Epidermal melanocyte (primary cell): ENCODE measurements around the gene INCENP.
A peak's percentile ranks its signal among the peaks of the same experiment; 100 is the strongest.

Experiments used
- DNase-seq: peaks from one replicate; pipeline ENCODE4 v3.0.0; 2011; ENCODE audit warnings: low spot score; ENCODE audit not compliant: insufficient read length

Gene INCENP

DNA sequence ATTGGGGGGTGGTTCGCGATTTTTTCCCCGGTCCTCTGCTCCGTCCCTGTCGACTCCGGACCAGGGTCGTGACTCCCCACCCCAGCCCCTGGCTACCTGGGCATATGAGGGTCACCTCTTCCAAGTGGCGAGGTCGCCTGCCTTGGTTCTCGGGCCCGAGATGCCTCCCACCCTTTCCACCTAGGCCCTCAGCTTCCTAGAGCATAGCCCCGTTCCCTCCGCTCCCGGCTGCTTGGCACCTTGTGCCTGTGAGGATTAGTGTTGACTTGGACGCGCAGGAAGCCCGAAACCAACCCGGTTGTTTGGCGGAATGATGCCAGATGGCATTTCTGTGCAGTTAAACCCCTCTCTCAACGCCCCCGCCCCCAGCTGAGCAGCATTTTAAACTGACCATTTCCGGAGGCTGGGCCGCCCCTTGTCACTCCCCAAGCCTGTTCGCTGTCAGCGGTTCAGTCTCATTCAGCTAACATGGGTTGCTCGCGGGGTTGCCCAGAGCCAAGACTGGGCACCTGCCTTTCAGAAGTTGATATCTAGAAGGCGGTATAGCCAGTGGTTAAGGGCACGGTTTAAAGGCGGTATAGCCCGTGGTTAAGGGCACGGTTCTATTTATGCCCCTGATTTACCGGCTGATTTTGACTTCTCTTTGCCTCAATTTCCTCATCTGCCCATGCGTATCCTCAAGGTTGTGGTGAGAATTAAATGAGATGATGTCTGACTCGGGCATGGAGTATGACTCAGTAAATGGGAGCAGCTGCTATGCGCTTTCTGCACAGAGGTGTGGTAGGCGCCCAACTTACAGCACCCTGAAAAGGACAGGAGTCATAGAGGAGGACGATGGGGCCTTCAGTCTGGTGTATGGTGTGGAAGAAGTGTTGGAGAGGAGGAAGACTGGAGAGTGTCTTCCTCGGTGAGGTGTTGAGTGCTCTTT, 639 bp downstream of the INCENP start:
- DNase-seq: no peak

DNA sequence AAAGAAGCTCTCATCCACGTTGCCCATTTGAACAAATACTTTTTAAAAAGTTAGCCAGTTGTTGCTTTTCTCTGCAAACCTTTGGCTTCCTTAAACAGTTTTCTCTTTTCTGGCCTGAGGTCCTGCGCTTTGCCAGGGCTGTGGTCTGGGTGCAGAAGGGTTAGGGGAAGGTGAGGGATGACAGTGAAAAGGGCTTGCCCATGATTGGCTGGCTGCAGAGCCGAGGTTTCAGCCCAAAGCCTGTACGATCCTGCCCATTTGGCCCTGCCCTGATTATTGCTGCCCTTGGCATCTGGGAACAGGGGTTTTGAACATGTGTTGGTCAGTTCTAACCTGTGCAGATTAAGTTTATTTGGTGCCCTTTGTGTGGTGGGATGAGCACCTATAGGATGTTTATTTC, 1.5 kb downstream of the INCENP start:
- no peak for DNase-seq

DNA sequence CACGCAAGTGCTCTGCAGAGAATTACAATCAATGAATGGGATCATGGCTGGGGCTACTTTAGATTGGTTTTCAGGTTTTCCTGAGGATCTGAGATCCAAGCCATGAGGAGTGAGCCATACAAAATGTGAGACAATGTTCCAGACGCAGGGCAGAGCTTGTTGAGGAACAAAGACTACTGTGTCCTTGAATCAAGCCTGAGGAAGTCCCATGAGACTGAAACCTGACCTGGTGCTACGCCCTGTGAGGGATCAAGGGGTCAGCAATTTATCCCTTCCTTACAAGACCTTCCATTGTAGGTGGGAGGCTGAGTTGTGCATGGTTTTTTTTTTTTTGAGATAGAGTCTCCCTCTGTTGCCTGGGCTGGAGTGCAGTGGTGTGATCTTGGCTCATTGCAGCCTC, 2.1 kb downstream of the INCENP start:
- DNase-seq: peak; percentile 45

DNA sequence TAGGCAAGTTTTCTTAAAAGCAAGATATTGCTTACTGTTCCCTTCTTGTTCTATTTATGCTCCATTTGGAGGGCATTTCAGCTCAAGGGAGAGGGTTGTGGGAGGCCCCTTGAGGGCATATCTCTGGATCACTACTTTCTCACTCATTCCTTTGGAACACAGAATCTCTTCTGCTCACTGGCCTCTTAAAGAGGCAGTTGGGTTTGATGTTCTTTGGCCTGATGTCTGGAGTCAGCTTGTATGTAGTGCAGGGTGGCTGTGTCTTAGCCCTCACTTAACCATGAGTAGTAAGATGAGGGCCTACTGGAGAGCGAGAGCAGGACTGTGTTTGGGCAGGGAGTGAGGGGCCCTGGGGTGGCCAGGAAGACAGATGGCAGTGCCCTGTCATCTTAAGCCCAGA, 3.6 kb downstream of the INCENP start:
- DNase-seq: no peak

DNA sequence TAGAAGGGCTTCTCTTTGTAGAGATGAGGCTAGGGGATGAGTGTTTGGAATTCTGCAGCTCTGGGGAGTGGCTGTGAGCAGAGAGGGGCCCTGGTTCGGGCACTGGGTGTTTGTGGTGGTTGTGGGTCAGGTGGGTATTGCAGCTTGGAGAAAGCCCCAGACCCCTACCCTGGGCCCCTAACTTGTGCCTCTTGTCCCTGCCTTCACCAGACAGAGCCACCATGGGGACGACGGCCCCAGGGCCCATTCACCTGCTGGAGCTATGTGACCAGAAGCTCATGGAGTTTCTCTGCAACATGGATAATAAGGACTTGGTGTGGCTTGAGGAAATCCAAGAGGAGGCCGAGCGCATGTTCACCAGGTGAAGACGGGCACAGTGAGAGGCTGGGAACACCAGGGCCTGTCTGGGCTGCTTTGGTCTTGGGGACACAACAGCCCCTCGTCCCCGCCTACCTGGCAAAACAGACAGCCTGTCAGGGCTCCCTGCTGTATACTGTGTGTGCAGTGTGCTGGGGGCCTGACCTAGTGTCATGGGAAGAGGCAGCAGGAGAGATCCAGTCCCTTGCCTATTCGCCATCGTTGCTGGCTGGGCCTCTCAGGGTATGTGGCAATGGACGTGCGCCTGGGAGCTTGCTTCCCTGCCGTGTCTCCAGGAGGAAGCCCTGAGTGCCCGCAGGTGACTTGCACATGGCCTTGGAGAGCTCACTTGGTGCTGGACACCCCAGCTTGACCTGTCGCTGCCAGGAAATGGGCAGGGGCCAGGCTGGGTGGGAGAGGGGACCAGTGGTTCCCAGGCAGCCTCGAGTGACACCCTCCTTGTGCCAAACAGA, 4.3 kb downstream of the INCENP start:
- DNase-seq: no peak

DNA sequence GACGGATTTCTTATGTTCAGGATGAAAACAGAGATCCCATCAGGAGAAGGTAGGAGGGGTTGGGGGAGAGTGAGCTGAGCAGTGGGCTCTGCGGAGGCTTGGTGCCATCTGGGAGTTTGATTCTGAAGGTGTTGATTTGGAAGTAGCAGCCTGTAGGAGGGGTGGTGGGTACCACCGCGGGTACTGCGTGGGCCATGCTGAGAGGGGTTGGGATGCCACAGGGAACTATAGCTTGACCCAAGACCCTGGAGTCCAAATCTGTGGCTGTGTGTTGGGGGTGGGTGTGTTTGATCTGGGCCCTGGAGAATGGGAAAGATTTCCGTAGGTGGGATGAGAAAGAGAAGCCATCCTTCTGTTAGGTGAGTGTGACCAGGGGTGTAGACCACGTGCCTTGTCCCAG, 5.0 kb downstream of the INCENP start:
- no peak for DNase-seq

DNA sequence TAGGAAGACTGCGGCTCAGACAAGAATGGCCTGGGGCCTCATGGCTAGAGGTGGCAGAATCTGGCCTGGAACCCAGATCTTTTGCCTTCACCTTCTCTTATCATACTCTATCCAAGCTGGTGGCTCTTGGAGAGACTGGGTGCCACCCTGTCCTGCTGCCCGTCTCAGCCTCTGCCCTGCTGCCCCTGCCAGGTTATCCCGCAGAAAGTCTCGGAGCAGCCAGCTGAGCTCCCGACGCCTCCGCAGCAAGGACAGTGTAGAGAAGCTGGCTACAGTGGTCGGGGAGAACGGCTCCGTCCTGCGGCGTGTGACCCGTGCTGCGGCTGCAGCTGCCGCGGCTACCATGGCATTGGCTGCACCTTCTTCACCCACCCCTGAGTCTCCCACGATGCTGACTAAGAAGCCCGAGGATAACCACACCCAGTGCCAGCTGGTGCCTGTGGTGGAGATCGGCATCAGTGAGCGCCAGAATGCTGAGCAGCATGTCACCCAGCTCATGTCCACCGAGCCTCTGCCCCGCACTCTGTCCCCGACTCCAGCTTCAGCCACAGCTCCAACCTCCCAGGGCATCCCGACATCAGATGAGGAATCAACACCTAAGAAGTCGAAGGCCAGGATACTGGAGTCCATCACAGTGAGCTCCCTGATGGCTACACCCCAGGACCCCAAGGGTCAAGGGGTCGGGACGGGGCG, 5.9 kb downstream of the INCENP start:
- no peak for DNase-seq

DNA sequence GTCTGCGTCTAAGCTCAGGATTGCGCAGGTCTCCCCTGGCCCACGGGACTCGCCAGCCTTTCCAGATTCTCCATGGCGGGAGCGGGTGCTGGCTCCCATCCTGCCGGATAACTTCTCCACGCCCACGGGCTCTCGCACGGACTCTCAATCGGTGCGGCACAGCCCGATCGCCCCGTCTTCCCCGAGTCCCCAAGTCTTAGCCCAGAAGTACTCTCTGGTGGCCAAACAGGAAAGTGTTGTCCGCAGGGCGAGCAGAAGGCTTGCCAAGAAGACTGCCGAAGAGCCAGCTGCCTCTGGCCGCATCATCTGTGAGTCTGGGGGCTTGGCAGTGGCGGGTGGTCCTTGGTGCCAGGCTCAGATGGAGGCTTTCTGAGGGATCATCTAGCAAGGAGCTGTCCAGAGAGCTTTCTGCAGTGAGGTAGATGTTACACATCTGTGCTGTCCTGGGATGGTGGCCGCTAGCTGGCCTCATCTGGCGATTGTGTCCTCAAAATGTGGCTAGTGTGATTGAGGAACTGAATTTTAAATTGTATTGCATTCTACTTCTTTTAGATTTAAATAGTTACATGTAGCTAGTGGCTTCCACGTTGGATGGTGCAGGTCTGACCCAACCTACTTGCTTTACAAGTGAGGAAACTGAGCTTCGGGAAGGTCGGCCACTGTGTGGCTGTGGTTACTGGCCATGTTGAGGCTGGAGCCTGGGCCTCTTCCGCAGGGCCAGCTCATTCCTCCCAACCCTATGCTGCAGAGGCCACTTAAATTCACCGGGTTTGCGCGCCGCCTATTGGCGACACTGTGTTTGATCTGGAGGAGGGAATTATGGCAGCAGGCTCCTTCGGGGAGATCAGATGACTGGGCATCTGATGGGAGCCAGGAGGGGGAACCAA, 6.7 kb downstream of the INCENP start:
- no peak for DNase-seq

DNA sequence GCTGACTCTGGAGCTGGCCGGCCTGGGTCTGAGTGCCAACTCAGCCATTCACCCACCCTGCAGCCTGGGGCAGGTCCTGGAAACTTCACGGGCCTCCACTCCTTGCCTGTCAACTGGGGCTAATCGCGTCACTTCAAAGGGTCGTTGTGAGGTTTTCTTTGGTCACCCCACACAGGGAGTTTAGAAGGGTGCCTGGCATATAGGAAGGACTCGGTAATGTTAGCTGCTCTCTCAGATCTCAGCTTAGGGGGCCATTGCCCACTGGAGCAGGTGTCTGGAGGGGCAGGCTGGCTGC, 7.3 kb downstream of the INCENP start:
- no peak for DNase-seq

DNA sequence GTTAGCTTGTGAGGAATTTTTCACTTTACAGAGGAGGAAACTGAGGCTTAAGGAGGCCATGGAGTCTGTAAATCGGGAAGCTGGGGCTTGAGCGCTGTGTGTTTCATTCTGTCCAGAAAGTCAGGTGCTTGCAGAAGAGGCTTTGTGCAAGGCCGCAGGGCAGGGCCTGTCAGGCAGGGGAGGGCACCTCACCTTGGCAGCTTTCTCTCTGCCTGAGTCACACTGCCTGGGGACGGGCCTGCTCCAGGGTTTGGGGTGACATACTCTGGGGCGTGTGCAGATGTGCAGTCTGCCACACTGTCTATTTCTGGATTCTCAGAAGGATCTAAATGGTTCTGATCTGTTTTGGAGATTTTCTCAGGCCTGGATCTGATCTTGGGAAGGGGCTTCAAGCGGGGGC, 8.4 kb downstream of the INCENP start:
- DNase-seq: no peak

DNA sequence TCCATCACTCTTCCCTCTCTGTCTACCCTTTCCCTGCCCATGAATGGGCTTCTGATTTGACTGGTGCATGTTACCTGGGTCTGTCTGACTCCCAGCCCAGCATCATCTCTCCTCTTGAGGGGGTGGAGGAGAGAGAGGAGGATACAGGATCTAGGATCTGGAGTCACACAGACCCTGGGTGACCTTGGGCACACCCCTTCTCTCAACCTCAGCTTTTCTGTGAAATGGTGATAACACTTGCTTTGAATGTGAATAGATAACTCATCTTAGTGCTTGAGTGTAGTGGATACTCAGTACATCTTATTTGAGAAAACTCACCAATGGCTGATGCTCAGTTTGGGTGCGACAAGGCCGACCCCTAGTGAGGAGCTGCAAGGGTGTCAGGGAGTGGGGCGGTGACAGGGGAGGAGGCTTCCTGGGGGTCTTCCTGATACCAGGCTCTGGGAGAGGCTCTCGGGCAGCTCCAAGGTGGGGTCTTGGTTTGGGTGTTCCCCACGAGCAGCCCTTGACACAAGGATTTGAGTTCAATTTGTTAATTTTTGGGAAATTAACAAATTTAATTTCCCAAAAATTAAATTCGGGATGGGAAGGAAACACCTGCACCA, 9.0 kb downstream of the INCENP start:
- DNase-seq: no peak

DNA sequence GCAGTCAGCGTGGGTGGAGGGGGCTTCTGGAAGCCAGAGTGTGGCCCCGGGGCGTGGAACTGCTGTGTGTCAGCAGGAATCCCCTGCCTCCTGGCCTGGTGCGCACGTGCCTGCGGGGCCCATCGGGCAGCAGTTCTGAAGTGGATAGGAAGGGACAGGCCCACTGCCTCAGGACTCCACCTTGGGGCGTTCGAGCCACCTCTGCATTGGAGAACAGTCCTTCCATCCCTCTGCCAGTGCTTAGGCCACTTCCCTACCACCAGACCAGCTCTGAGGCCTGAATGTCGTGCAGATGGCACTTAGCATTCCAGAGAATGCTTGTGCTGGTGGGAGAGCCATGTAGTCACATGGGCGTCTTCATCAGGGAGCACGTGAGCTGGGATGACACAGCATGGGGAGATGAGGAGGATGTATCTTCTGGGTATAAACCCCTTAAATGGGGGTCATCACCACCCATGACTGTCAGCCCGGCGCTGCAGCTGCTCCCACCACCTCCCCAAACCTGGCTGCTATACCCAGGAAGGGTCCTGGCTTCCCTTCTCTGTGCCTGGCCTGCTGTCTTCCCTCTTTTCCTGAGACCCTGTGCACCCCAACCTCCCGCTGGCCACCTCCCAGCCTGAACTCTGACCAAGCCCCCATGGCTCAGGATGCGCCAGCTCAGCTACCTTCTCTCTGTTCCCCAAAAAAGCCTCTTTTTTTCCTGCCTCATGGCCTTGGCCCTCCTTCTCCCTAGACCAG, 9.7 kb downstream of the INCENP start:
- no peak for DNase-seq

DNA sequence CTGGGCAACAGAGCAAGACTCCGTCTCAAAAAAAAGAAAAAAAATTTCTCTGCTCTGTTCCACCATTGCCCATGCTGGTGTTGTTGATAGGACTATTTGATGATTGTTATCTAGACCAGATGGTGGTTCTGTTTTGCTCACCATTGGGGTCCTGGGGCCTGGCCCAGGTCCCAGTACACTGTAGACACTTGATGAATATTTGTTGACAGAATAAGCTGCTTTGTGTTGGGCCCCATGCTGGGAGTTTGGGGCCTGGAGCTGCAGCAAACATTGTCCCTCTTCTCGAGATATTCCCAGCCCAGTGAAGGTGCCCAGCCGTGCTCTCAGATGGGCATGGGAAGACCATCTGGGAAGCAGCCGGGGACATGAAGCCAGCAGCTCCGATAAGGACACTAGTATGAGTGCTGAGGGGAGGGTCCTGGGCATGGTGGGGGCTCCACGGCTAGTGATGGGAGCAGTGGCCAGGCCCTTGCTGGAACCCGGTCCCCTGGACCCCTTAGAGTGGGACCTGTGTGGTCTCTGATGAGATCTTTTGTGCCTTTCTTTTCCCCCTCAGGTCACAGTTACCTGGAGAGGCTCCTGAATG, 13.6 kb downstream of the INCENP start:
- no peak for DNase-seq

DNA sequence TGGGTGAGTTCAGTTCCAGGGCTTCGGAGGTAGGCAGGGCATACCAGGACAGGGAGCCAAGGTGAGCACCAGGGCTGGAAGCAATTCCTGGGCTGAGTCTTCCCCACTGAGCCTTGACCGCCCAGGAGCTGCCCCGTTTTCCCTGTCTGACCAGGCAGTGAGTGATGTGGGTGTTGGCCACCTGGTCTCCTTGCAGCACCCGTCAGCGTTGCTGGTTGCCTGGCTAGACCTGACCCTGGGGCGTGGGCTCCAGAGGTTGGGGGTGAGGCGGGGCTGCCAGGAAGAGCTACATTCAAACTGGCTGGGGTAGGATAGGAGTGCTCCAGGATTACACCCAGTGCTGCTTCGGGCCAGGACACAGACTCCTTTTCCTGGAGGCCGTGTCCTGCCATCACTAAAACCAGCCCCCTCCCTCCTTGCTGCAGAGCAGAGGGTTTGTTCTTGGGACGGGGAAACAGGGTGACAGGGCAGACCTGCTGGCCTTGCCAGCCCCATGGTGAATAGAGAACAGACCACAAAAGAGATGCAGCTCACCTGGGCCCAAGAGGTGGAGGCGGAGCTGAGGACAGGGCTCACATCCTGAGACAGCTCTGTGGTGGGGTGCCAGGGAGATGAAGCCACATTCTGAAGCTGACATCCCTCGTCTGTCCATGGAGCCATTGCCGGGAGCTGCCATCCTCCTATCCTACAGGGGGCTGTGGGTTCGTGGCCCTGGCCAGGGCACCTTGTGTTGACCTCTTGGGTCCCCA, 14.2 kb downstream of the INCENP start:
- no peak for DNase-seq

DNA sequence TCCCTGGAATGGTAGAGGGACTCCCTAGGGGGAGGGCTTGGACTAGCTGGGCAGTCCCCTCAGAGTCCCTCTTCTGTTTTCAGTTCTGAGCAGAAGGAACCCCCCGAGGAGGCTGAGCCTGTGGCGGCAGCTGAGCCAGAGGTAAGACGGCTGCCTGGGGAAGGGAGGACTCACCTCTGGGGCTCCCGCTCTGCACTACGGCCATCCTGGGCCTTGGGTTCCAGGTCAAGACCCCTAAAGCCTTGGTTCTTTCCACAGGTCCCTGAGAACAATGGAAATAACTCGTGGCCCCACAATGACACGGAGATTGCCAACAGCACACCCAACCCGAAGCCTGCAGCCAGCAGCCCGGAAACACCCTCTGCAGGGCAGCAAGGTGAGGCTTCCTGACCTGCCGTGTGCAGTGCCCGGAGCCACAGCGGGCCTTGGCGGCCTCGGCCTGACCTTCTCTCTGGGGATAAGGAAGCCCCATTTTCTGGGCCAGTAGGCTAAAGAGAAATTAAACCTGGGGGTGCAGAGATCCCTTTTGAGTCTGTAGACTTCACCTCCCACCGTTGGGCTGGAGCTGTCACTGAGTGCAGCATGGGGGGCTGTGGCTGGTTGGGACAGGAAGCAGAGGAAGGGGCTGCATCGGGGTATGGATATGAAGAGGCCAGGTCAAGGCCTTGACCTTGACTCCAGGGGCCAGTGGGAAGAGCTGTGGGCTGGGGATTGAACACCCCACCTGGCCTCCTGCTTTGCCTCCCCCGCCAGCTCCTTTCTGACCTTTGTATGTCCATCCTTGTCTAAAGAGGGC, 15.0 kb downstream of the INCENP start:
- DNase-seq: no peak

DNA sequence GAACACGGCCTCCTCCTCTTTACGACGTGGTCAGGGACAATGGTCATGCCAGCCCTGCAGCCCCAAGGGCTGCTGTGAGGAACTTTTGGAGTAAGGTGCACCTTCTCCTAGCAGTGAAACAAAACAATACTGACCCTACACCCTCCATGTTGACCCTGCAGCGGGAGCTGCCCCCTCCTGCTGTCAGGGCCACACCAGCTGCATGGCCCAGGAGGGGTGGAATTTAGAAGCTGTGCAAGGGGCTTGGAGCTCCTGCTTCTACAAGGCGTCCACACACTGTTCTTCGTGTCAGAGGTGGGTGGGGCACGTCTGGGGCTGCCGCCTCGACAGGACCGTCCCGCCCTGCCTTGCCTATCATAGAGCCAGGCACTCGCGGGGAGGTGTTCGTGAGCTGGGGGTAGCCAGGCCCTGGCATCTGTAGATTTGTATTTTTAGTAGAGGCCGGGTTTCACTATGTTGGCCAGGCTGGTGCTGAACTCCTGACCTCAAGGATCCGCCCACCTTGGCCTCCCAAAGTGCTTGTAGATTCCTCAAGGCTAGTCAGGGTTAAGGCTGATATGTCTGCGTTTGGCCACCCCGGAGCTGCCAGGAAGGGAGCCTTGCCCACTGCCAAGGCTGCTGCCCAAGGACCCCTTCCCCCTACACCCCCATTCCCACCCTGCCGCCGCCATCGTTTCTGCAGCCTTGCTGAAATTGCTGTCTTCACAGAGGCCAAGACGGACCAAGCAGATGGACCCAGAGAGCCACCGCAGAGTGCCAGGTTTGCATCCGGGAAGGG, 15.9 kb downstream of the INCENP start:
- no peak for DNase-seq
